ENCODE measurements around the gene ZNF579.
A peak's percentile ranks its signal among the peaks of the same experiment; 100 is the strongest.

The ZNF579 gene

GRCh38 chr19:55580628-55581144 lies at the start of gene ZNF579:
TSS of gene ZNF579 (minus strand) at chr19:55580848. CDS start at chr19:55579639, 1,209 bp downstream.
- peak; percentile 54 to 73 for DNase-seq

GRCh38 chr19:55626350-55626749 lies 45.7 kb upstream of the ZNF579 start:
- no peak for DNase-seq

GRCh38 chr19:55625004-55625326 lies 44.3 kb upstream of the ZNF579 start:
- DNase-seq: no peak

- peak in 1 of 2 experiments; percentile 75 for DNase-seq
These were observed 43.7 kb upstream of the ZNF579 start, which contains the start of gene ZNF784 for GRCh38 chr19:55624109-55625003. TSS of gene ZNF784 (minus strand) at chr19:55624566. CDS start at chr19:55624561, 5 bp downstream.

GRCh38 chr19:55623561-55623960 lies 42.9 kb upstream of the ZNF579 start:
- DNase-seq: no peak

GRCh38 chr19:55623130-55623529 lies 42.5 kb upstream of the ZNF579 start:
- DNase-seq: no peak

- DNase-seq: no peak
These were observed 41.8 kb upstream of the ZNF579 start for GRCh38 chr19:55622242-55622969.

- no peak for DNase-seq
These were observed 41.1 kb upstream of the ZNF579 start for GRCh38 chr19:55621673-55622231.

GRCh38 chr19:55621205-55621672 lies 40.6 kb upstream of the ZNF579 start:
- DNase-seq: no peak

GRCh38 chr19:55620410-55621204 lies 40.0 kb upstream of the ZNF579 start:
- no peak for DNase-seq

GRCh38 chr19:55619286-55619685 lies 38.6 kb upstream of the ZNF579 start:
- DNase-seq: no peak

GRCh38 chr19:55618426-55618825 lies 37.8 kb upstream of the ZNF579 start:
- no peak for DNase-seq

- DNase-seq: no peak
These were observed 36.8 kb upstream of the ZNF579 start for GRCh38 chr19:55617426-55617825.

- DNase-seq: no peak
These were observed 35.8 kb upstream of the ZNF579 start for GRCh38 chr19:55616395-55616875.

GRCh38 chr19:55615543-55616394 lies 35.1 kb upstream of the ZNF579 start:
- no peak for DNase-seq

GRCh38 chr19:55614711-55615542 lies 34.3 kb upstream of the ZNF579 start:
- DNase-seq: no peak

- DNase-seq: no peak
These were observed 33.5 kb upstream of the ZNF579 start for GRCh38 chr19:55613930-55614710.

- DNase-seq: no peak
These were observed 32.7 kb upstream of the ZNF579 start for GRCh38 chr19:55613396-55613795.

- no peak for DNase-seq
These were observed 31.5 kb upstream of the ZNF579 start for GRCh38 chr19:55611983-55612645.

All from SW 1271 (cell line).